ENCODE results near the gene DIP2C. TPM values are rescaled to one million over a fixed set of nuclear protein-coding genes. Genes with fewer than 3 reads are reported as not detected.

DIP2C gene
- polyA plus RNA-seq, 4 donors = 3.1 to 13.3 (median 4.7) TPM

- WGBS, 3 donors = 94 to 96% (median 95%) methylated on average over 16 of the region's 16 CpGs
- Histone ChIP-seq H3K27me3 (ENCODE audit: control insufficient read depth in 3 of 3, insufficient read depth in 3 of 3, low read length in 3 of 3) (no peaks in the 10 kb centered on the region), H3K27ac (ENCODE audit: low read depth in 1 of 3, low read length in 2 of 3) (no peak overlapping the region), H3K4me3 (ENCODE audit: low read depth in 1 of 3, low read length in 3 of 3) (no peak overlapping the region), H3K9me3 (ENCODE audit: control insufficient read depth in 2 of 2, insufficient read depth in 1 of 2, low read depth in 1 of 2, low read length in 1 of 2) (peaks cover 0 to 3% of the 10 kb centered on the region in 2 donors), H3K36me3 (ENCODE audit: control insufficient read depth in 3 of 3, insufficient read depth in 2 of 3, low read depth in 1 of 3, low read length in 3 of 3) (peaks cover 0 to 46% (median 0%) of the 10 kb centered on the region in 3 donors), H3K4me1 (ENCODE audit: control insufficient read depth in 3 of 3, insufficient read depth in 2 of 3, low read depth in 1 of 3, low read length in 2 of 3) (peaks cover 0 to 3% (median 0%) of the 10 kb centered on the region in 3 donors)
- no peak for FAIRE-seq
- no peak for DNase-seq
Measured at GRCh38 chr10:507355-507699, 182.1 kb downstream of the DIP2C start.

GRCh38 chr10:506451-507354 is 182.8 kb downstream of the DIP2C start:
- peaks cover 0 to 3% (median 0%) of the 10 kb centered on the region in 3 donors for H3K4me1 ChIP-seq (ENCODE audit: control insufficient read depth in 3 of 3, insufficient read depth in 2 of 3, low read depth in 1 of 3, low read length in 2 of 3)
- DNase-seq (no peak), FAIRE-seq (no peak)
- H3K9me3 ChIP-seq (ENCODE audit: control insufficient read depth in 2 of 2, insufficient read depth in 1 of 2, low read depth in 1 of 2, low read length in 1 of 2) = peaks cover 0 to 3% of the 10 kb centered on the region in 2 donors
- 92 to 94% (median 94%) methylated on average over 32 of the region's 32 CpGs for WGBS, 3 donors
- peaks cover 0 to 48% (median 0%) of the 10 kb centered on the region in 3 donors for H3K36me3 ChIP-seq (ENCODE audit: control insufficient read depth in 3 of 3, insufficient read depth in 2 of 3, low read depth in 1 of 3, low read length in 3 of 3)
- H3K27ac ChIP-seq (ENCODE audit: low read depth in 1 of 3, low read length in 2 of 3) = no peak overlapping the region
- no peak overlapping the region for H3K4me3 ChIP-seq (ENCODE audit: low read depth in 1 of 3, low read length in 3 of 3)
- no peaks in the 10 kb centered on the region for H3K27me3 ChIP-seq (ENCODE audit: control insufficient read depth in 3 of 3, insufficient read depth in 3 of 3, low read length in 3 of 3)

GRCh38 chr10:505419-505818 is 184.0 kb downstream of the DIP2C start:
- FAIRE-seq = no peak
- peaks cover 0 to 3% of the 10 kb centered on the region in 2 donors for H3K9me3 ChIP-seq (ENCODE audit: control insufficient read depth in 2 of 2, insufficient read depth in 1 of 2, low read depth in 1 of 2, low read length in 1 of 2)
- WGBS, 3 donors = 49 to 60% (median 56%) methylated on average over 3 of the region's 3 CpGs
- H3K27me3 ChIP-seq (ENCODE audit: control insufficient read depth in 3 of 3, insufficient read depth in 3 of 3, low read length in 3 of 3) = no peaks in the 10 kb centered on the region
- DNase-seq = no peak
- no peak overlapping the region for H3K4me3 ChIP-seq (ENCODE audit: low read depth in 1 of 3, low read length in 3 of 3)
- no peaks in the 10 kb centered on the region for H3K4me1 ChIP-seq (ENCODE audit: control insufficient read depth in 3 of 3, insufficient read depth in 2 of 3, low read depth in 1 of 3, low read length in 2 of 3)
- peaks cover 0 to 50% (median 0%) of the 10 kb centered on the region in 3 donors for H3K36me3 ChIP-seq (ENCODE audit: control insufficient read depth in 3 of 3, insufficient read depth in 2 of 3, low read depth in 1 of 3, low read length in 3 of 3)
- no peak overlapping the region for H3K27ac ChIP-seq (ENCODE audit: low read depth in 1 of 3, low read length in 2 of 3)

DNA sequence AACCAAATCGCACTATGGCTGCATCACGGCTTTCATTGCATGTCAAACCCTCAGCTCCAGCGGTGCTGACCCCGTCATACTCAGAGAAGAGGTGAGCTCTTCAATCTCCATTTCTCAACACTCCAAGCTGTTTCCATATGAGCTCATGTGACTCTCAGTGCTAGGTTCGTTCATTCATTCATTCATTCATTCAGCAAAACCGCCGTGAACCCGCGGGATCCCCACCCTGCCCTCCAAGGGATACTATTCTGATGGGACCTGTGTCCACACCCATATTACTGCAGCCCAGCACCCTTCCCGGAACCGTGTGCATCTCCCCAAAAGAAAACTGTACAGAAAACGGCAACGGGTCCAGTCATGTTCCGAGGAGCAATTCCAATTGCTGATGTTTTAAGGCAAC is 184.7 kb downstream of the DIP2C start:
- Histone ChIP-seq H3K4me3 (ENCODE audit: low read depth in 1 of 3, low read length in 3 of 3) (no peak overlapping the region), H3K27me3 (ENCODE audit: control insufficient read depth in 3 of 3, insufficient read depth in 3 of 3, low read length in 3 of 3) (no peaks in the 10 kb centered on the region), H3K4me1 (ENCODE audit: control insufficient read depth in 3 of 3, insufficient read depth in 2 of 3, low read depth in 1 of 3, low read length in 2 of 3) (no peaks in the 10 kb centered on the region), H3K27ac (ENCODE audit: low read depth in 1 of 3, low read length in 2 of 3) (no peak overlapping the region), H3K9me3 (ENCODE audit: control insufficient read depth in 2 of 2, insufficient read depth in 1 of 2, low read depth in 1 of 2, low read length in 1 of 2) (peaks cover 0 to 3% of the 10 kb centered on the region in 2 donors), H3K36me3 (ENCODE audit: control insufficient read depth in 3 of 3, insufficient read depth in 2 of 3, low read depth in 1 of 3, low read length in 3 of 3) (peaks cover 0 to 49% (median 0%) of the 10 kb centered on the region in 3 donors)
- WGBS, 3 donors = 92 to 94% (median 92%) methylated on average over 14 of the region's 14 CpGs
- FAIRE-seq (no peak), DNase-seq (no peak)

GRCh38 chr10:504121-504611 is 185.3 kb downstream of the DIP2C start:
- no peak for FAIRE-seq
- DNase-seq = no peak

GRCh38 chr10:501596-501995 is 187.9 kb downstream of the DIP2C start:
- H3K4me3 ChIP-seq (ENCODE audit: low read depth in 1 of 3, low read length in 3 of 3) = no peak overlapping the region
- FAIRE-seq = no peak
- no peak overlapping the region for H3K27ac ChIP-seq (ENCODE audit: low read depth in 1 of 3, low read length in 2 of 3)
- H3K27me3 ChIP-seq (ENCODE audit: control insufficient read depth in 3 of 3, insufficient read depth in 3 of 3, low read length in 3 of 3) = no peaks in the 10 kb centered on the region
- 63 to 70% (median 66%) methylated on average over 8 of the region's 8 CpGs for WGBS, 3 donors
- H3K9me3 ChIP-seq (ENCODE audit: control insufficient read depth in 2 of 2, insufficient read depth in 1 of 2, low read depth in 1 of 2, low read length in 1 of 2) = peaks cover 0 to 3% of the 10 kb centered on the region in 2 donors
- peaks cover 0 to 32% (median 0%) of the 10 kb centered on the region in 3 donors for H3K36me3 ChIP-seq (ENCODE audit: control insufficient read depth in 3 of 3, insufficient read depth in 2 of 3, low read depth in 1 of 3, low read length in 3 of 3)
- DNase-seq = peak in 1 of 2 donors; percentile 21
- no peaks in the 10 kb centered on the region for H3K4me1 ChIP-seq (ENCODE audit: control insufficient read depth in 3 of 3, insufficient read depth in 2 of 3, low read depth in 1 of 3, low read length in 2 of 3)

More at GRCh38 chr10:504121-504611, 185.3 kb downstream of the DIP2C start:
- H3K27me3 ChIP-seq (ENCODE audit: control insufficient read depth in 3 of 3, insufficient read depth in 3 of 3, low read length in 3 of 3) = no peaks in the 10 kb centered on the region
- H3K9me3 ChIP-seq (ENCODE audit: control insufficient read depth in 2 of 2, insufficient read depth in 1 of 2, low read depth in 1 of 2, low read length in 1 of 2) = peaks cover 0 to 3% of the 10 kb centered on the region in 2 donors
- H3K4me1 ChIP-seq (ENCODE audit: control insufficient read depth in 3 of 3, insufficient read depth in 2 of 3, low read depth in 1 of 3, low read length in 2 of 3) = no peaks in the 10 kb centered on the region
- no peak overlapping the region for H3K4me3 ChIP-seq (ENCODE audit: low read depth in 1 of 3, low read length in 3 of 3)
- H3K27ac ChIP-seq (ENCODE audit: low read depth in 1 of 3, low read length in 2 of 3) = no peak overlapping the region
- WGBS, 3 donors = 92 to 94% (median 92%) methylated on average over 17 of the region's 17 CpGs
- H3K36me3 ChIP-seq (ENCODE audit: control insufficient read depth in 3 of 3, insufficient read depth in 2 of 3, low read depth in 1 of 3, low read length in 3 of 3) = peaks cover 0 to 43% (median 0%) of the 10 kb centered on the region in 3 donors

DNA sequence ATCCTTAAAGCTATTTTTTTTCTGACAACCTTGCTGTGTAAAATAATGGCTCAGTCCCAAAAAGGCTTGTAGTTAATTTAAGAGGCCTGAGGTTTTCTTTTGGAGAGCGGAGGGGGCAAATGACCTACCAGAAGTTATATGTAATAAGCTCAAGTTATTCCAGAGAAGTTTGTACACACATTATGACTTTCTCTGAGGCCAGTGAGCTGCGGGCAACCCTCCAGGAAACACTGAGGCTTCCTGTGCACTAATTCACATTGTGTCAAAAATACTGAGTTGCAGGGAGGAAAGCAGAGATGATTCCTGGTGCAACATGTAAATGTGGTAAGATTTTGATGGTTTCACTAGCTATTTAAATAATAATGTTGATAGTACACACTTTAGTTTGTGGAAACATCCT is 188.6 kb downstream of the DIP2C start:
- WGBS, 3 donors = 42 to 77% (median 59%) methylated on average over 2 of the region's 2 CpGs

DNA sequence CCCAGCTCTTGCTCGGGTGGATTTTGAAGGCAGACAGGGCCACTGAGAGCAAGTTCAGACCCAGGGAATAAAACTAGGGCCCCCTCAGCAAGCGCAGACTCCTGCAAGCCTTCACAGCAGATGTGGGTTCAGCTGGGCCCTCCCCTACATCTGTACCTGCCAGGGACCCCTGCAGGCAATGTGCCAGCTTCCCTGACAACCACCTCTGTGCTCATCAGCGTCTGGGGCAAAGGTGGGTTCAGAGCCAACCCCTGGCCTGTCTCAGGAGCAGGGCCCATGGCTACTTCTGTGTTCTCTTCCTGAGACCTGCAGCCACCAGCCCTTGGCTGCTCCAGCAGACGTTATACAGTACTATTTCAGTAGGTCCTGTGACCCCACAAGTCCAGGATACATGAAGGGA is 189.5 kb downstream of the DIP2C start:
- no peak for FAIRE-seq
- no peak overlapping the region for H3K27ac ChIP-seq (ENCODE audit: low read depth in 1 of 3, low read length in 2 of 3)
- H3K27me3 ChIP-seq (ENCODE audit: control insufficient read depth in 3 of 3, insufficient read depth in 3 of 3, low read length in 3 of 3) = no peaks in the 10 kb centered on the region
- H3K4me1 ChIP-seq (ENCODE audit: control insufficient read depth in 3 of 3, insufficient read depth in 2 of 3, low read depth in 1 of 3, low read length in 2 of 3) = no peaks in the 10 kb centered on the region
- H3K4me3 ChIP-seq (ENCODE audit: low read depth in 1 of 3, low read length in 3 of 3) = no peak overlapping the region
- WGBS, 3 donors = 71 to 79% (median 76%) methylated on average over 4 of the region's 4 CpGs
- DNase-seq = no peak
- H3K9me3 ChIP-seq (ENCODE audit: control insufficient read depth in 2 of 2, insufficient read depth in 1 of 2, low read depth in 1 of 2, low read length in 1 of 2) = peaks cover 0 to 3% of the 10 kb centered on the region in 2 donors
- H3K36me3 ChIP-seq (ENCODE audit: control insufficient read depth in 3 of 3, insufficient read depth in 2 of 3, low read depth in 1 of 3, low read length in 3 of 3) = peaks cover 0 to 26% (median 0%) of the 10 kb centered on the region in 3 donors

More for the DNA sequence above, 188.6 kb downstream of the DIP2C start:
- no peaks in the 10 kb centered on the region for H3K27me3 ChIP-seq (ENCODE audit: control insufficient read depth in 3 of 3, insufficient read depth in 3 of 3, low read length in 3 of 3)
- H3K36me3 ChIP-seq (ENCODE audit: control insufficient read depth in 3 of 3, insufficient read depth in 2 of 3, low read depth in 1 of 3, low read length in 3 of 3) = peaks cover 0 to 28% (median 0%) of the 10 kb centered on the region in 3 donors
- H3K4me1 ChIP-seq (ENCODE audit: control insufficient read depth in 3 of 3, insufficient read depth in 2 of 3, low read depth in 1 of 3, low read length in 2 of 3) = no peaks in the 10 kb centered on the region
- FAIRE-seq (no peak), DNase-seq (no peak)
- no peak overlapping the region for H3K27ac ChIP-seq (ENCODE audit: low read depth in 1 of 3, low read length in 2 of 3)
- H3K9me3 ChIP-seq (ENCODE audit: control insufficient read depth in 2 of 2, insufficient read depth in 1 of 2, low read depth in 1 of 2, low read length in 1 of 2) = peaks cover 0 to 3% of the 10 kb centered on the region in 2 donors
- H3K4me3 ChIP-seq (ENCODE audit: low read depth in 1 of 3, low read length in 3 of 3) = no peak overlapping the region

All from small intestine (tissue), 7 donors.